Suprapubic skin (tissue), 3 donors: ENCODE measurements around the gene MORC2.

ENCODE experiments used
- CTCF ChIP-seq, 2 donors: fragments of 200-600 bp in 1 of 2; fragments of 450-650 bp in 1 of 2; sonication (generic) in 1 of 2; IDR thresholded peaks; one replicate each; pipeline ENCODE4 v1.5.1; 2016 to 2019; ENCODE audit warnings: antibody characterized with exemption in 2 of 2, mild to moderate bottlenecking in 1 of 2, moderate library complexity in 1 of 2
- EP300 ChIP-seq: sonication (generic); formaldehyde crosslinking; IDR thresholded peaks from one replicate; pipeline ENCODE4 v1.6.1; 2017; ENCODE audit warnings: antibody characterized with exemption
- POLR2A ChIP-seq, 2 donors: fragments of 450-650 bp; IDR thresholded peaks; one replicate each; pipeline ENCODE4 v1.6.1; 2017; ENCODE audit warnings: antibody characterized with exemption in 2 of 2, mild to moderate bottlenecking in 2 of 2, moderate library complexity in 2 of 2

- TF ChIP-seq CTCF (IDR thresholded peaks at IDR 0.05) (no peak), POLR2A (IDR thresholded peaks at IDR 0.05) (no peak), EP300 (no peak)
Observed at GRCh38 chr22:30885001-30885366, 83.6 kb downstream of the MORC2 start.
